HG03457 (cell line): ENCODE results near the gene CDRT15L2.
"Not testable (repeated sequence)": the region's sequence is repeated elsewhere in the genome, so short reads cannot be mapped to it uniquely, and the experiment has no call there.

Experiments used
- ATAC-seq: cut with Tn5 transposase; IDR thresholded peaks from one replicate; pipeline ENCODE4 v1.9.1; 2021; ENCODE audit warnings: moderate number of reproducible peaks; ENCODE audit not compliant: unreplicated experiment

CDRT15L2 gene

DNA sequence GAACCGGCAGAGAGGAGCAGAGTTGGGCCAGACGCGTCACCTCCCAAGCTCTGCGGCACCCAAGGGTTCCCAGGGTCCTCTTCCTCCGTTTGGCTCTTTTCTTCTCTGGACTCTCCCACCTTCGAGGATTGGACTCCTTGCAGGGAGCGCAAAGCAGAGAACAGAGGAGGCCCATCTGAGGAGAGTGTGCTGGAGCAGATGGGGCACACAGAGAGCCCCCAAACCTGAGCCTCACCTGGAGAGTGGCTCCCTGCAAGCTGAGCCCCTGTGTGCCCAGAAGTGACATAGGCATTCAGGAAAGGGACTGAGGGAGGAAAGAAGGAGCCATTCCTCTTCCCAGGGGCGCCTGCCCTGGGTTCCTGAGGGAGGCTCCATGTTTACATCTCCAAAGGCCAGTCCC is 6.3 kb upstream of the CDRT15L2 start:
- ATAC-seq = not testable (repeated sequence)

DNA sequence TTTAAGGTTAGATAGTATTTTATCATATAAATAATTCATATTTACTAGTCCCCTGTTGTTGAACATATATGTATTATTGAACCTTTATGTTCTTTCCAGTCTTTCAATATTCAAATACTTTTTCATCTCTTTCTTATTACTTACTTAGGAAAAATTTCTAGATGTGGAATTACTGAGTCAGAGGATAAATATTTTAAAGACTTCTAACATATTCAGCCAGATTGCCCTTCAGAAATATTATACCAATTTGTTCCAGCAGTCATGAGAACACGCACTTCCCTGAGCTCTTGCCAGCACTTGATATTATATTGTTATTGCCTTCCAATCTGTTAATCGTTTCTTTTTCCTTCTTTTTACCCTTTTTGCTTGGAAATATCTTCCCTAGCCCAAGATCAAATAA is 4.5 kb upstream of the CDRT15L2 start:
- not testable (repeated sequence) for ATAC-seq

GRCh38 chr17:20583891-20584577 is 4.5 kb downstream of the CDRT15L2 start:
- ATAC-seq = not testable (repeated sequence)

DNA sequence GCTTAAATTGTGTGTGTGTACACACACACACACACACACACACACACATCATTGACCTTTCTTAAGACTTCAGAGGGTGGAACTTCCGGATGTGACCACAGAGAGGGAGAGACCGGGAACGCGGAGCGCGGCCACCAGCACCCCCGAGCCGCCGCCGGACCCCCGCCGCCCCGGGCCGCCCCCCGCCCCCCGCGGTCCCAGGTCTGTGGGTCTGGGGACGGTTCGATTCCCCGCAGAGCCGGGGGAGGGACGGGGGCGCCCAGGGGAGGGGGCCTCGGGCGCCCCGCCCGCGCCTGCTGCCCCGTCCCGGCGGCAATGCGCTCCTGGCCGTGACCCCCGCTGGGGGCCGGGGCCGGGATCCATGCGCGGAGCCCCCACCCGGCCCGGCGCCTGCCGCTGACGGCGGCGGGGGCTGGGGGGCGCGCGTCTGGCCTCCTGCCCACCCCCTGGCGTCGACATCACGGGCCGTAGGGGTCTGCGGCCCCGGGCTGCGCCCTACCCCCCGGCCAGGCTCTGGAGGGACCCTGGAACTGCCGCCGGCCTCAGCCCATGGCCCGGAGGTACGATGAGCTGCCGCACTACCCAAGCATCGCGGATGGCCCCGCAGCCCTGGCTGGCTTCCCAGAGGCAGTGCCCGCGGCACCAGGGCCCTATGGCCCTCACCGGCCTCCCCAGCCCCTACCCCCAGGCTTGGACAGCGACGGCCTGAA is 9.4 kb downstream of the CDRT15L2 start:
- not testable (repeated sequence) for ATAC-seq

DNA sequence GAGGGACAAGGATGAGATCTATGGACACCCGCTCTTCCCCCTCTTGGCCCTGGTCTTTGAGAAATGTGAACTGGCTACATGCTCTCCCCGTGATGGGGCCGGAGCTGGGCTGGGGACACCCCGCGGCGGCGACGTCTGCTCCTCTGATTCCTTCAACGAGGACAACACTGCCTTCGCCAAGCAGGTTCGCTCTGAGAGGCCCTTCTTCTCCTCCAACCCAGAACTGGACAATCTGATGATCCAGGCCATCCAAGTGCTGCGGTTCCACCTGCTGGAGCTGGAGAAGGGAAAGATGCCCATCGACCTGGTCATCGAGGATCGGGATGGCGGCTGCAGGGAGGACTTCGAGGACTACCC is 9.9 kb downstream of the CDRT15L2 start:
- not testable (repeated sequence) for ATAC-seq

DNA sequence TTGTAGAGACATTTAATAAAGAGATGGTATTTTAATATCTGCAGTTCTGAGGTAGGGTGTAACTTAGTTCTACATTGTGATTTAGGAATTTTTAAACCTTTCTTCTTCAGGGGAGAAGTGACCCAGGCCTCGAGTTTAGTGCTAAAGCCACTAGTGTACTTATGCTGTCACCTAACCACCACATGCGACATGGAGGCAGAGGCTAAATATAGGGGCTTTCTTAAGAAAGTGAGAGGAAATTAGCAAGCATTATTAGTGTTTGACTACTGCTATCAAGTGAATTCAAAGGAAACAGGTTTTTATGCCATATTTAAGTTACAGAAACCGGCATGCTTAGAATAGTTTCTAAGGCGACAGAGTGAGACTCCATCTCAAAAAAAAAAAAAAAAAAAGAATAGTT is 11.5 kb downstream of the CDRT15L2 start:
- not testable (repeated sequence) for ATAC-seq

- not testable (repeated sequence) for ATAC-seq
Observed at GRCh38 chr17:20605568-20605967, 26.0 kb downstream of the CDRT15L2 start.

- not testable (repeated sequence) for ATAC-seq
Observed at GRCh38 chr17:20609490-20609889, 30.0 kb downstream of the CDRT15L2 start.

DNA sequence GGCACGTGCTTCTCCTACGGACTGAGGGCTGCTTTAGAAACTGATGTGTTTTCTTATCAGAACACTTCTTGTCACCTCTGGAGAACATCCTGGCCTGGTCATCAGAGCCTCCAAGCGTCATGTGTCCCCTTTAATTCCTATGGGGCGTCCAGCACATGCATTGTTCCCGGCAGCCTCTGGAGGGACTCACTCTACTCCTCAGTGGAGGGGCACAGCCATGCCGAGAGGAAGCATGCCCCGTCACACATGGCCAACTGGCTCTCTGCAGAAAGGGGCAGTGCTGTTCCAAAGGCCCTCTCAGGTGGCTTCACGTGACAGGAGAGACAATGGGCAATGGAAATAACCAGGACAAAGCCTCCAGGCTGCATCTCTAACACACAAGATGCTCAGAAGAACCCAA is 31.8 kb downstream of the CDRT15L2 start:
- no peak for ATAC-seq

- ATAC-seq = no peak
Observed at GRCh38 chr17:20612635-20613034, 33.1 kb downstream of the CDRT15L2 start.

DNA sequence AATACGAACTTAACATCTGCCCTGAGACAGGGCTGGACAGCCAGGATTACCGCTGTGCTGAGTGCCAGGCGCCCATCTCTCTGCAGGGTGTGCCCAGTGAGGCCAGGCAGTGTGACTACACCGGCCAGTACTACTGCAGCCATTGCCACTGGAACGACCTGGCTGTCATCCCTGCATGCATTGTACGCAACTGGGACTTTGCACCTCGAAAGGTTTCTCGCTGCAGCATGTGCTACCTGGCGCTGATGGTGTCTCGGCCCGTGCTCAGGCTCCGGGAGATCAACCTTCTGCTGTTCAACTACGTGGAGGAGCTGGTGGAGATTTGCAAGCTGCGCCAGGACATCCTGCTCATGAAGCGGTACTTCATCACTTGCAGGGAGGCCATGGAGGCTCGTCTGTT is 33.7 kb downstream of the CDRT15L2 start:
- ATAC-seq = no peak

DNA sequence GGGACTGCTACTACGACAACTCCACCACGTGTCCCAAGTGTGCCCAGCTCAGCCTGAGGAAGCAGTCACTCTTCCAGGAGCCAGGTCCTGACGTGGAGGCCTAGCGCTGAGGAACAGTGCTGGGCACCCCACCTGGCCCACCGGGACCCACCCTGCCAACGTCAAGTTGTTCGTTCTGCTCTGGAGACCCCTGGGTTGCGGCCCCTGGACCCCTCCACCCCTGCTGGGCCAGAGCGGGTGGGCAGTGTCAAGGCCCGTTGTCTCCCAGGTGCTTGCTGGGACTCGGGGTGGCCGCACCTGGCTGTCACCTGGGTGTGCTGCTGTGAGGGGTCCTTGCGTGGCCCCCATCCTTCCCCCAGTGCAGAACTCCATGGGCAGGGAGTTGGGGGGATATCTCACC is 34.4 kb downstream of the CDRT15L2 start:
- no peak for ATAC-seq

- ATAC-seq = not testable (repeated sequence)
Observed at GRCh38 chr17:20615461-20615860, 35.9 kb downstream of the CDRT15L2 start.
